ENCODE measurements around the gene HNF1B. TPM values are rescaled to one million over a fixed set of nuclear protein-coding genes. Genes with fewer than 3 reads are reported as not detected.
"Not testable (repeated sequence)": the region's sequence is repeated elsewhere in the genome, so short reads cannot be mapped to it uniquely, and the experiment has no call there.

The HNF1B gene
- total RNA-seq, 2 experiments from 2014 or later, result not detected

DNA sequence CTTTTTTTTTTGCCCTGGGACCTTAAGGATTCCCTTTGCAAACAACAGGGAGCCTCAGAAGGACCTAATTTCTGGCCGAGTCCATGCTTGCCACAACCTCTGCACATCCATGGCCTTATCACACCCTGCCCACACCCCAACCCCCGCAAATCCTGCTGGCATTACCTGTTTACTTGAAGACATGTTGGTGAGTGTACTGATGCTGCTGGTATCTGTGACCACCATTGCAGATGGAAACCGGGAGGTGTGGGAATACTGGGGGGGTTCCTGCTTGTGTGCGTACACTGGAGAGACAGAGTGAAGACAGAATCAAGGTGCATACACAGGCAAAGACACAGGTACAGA, 46.0 kb downstream of the HNF1B start:
- ChIA-PET CTCF (no interaction called here), POLR2A (no interaction called here)
- DNase-seq (no peak), ATAC-seq (no peak)
- no peaks in the 10 kb centered on the region for H3K9me3 Mint-ChIP-seq (ENCODE audit: insufficient read depth)
- H3K4me1 Mint-ChIP-seq (ENCODE audit: low read depth), result peaks cover 8% of the 10 kb centered on the region
- no peak overlapping the region for H3K27ac Mint-ChIP-seq
- no peaks in the 10 kb centered on the region for H3K36me3 Mint-ChIP-seq (ENCODE audit: low read depth)
- H3K27me3 Mint-ChIP-seq (ENCODE audit: low read depth), result peaks cover 14% of the 10 kb centered on the region
- no peak overlapping the region for H3K4me3 Mint-ChIP-seq

DNA sequence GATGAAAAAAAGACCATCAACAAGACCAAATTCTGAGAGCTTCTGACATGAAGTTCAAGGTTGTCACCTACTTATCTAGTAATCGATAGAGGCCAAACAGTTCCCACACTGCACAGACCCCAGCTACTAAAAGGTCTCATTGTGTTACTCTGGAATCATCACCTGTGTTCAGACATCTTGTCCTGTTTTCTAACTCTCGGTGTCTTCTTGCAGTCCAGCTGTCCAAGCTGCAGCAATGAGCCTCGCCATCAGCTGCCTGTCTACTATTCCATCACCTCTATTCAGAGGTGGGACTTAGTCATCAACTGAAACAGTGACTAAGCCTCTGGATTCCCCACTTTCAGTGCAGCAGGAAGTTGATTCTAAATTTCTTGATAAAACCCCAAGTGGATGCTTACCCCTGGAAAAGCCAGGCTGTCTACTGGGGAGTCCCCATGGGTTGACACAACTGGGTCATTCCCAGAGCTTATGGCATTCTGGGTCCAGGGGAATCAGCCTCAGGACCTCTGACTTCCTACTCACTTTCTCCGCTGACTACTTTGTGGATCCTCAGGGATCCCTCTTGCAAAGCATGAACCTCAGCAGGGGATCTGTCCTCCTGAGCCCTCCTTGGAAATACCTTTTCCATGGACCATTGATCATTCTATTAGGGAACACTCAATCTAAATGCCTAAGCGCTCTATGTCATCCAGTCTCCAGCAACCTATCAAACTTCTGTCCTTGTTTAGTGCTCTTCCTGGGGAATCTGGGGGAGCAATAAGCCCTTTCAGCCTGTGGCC, 46.5 kb downstream of the HNF1B start:
- Mint-ChIP-seq H3K4me1 (ENCODE audit: low read depth) (peaks cover 8% of the 10 kb centered on the region), H3K4me3 (no peak overlapping the region), H3K27me3 (ENCODE audit: low read depth) (peaks cover 11% of the 10 kb centered on the region), H3K9me3 (ENCODE audit: insufficient read depth) (no peaks in the 10 kb centered on the region), H3K36me3 (ENCODE audit: low read depth) (no peaks in the 10 kb centered on the region), H3K27ac (no peak overlapping the region)
- ChIA-PET CTCF (interaction anchor here (1.0 to 1.3 kb wide), 2 partner anchors 94 to 118 kb away, joined by 3 to 5 read pairs; no protein-coding TSS in a partner anchor), POLR2A (no interaction called here)
- ATAC-seq, result no peak
- DNase-seq, result no peak

DNA sequence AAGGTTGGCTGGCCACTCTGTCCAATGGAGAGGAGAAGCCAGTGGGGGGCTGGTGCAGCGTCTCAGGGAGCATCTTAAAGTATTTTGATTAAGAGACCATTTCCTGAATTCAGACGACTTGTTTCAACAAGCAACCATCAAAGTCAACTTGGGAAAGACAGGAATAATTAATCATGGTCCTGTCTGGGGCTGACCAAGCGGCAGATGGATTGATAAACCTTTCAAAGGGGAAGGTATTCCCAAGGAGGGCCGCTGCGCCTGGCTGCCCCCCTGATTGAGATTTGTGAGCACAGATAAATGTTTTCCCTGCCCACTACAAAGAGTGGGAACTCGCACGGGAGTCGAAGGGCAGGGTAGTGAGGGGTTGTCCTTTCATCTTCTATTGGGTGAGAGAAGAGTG, 47.5 kb downstream of the HNF1B start:
- CTCF ChIA-PET, result interaction anchor here (1.3 kb wide), 1 partner anchor 119 kb away, joined by 5 read pairs; no protein-coding TSS in a partner anchor
- Mint-ChIP-seq H3K36me3 (ENCODE audit: low read depth) (no peaks in the 10 kb centered on the region), H3K27me3 (ENCODE audit: low read depth) (peaks cover 5% of the 10 kb centered on the region), H3K4me3 (no peak overlapping the region), H3K27ac (no peak overlapping the region), H3K4me1 (ENCODE audit: low read depth) (peaks cover 8% of the 10 kb centered on the region), H3K9me3 (ENCODE audit: insufficient read depth) (no peaks in the 10 kb centered on the region)
- DNase-seq (no peak), ATAC-seq (no peak)
- POLR2A ChIA-PET, result interaction anchor here (0.6 kb wide), 1 partner anchor 28 kb away, joined by 3 read pairs; no protein-coding TSS in a partner anchor

GRCh38 chr17:37696366-37696765, 48.5 kb downstream of the HNF1B start:
- DNase-seq, result no peak
- Mint-ChIP-seq H3K4me1 (ENCODE audit: low read depth) (peaks cover 8% of the 10 kb centered on the region), H3K27ac (no peak overlapping the region), H3K36me3 (ENCODE audit: low read depth) (no peaks in the 10 kb centered on the region), H3K4me3 (no peak overlapping the region), H3K27me3 (ENCODE audit: low read depth) (peaks cover 5% of the 10 kb centered on the region), H3K9me3 (ENCODE audit: insufficient read depth) (no peaks in the 10 kb centered on the region)
- POLR2A ChIA-PET, result no interaction called here
- no peak for ATAC-seq
- CTCF ChIA-PET, result no interaction called here

DNA sequence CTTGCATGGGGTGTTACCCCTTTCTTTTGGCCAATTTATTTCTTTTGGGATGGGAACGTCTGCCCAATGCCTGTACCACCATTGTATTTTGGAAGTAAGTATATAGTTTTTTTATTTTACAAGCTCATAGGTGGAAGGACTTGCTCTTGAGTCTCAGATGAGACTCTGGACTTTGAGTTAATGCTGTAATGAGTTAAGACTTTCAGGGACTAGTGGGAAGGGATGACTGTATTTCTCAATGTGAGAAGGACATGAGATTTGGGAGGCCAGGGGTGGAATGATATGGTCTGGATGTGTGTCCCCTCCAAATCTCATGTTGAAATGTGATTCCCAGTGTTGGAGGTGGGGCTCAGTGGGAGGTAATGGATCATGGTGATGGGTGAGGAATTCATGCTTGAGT, 49.1 kb downstream of the HNF1B start:
- POLR2A ChIA-PET, result no interaction called here
- Mint-ChIP-seq H3K4me1 (ENCODE audit: low read depth) (peaks cover 8% of the 10 kb centered on the region), H3K27me3 (ENCODE audit: low read depth) (peaks cover 5% of the 10 kb centered on the region), H3K36me3 (ENCODE audit: low read depth) (no peaks in the 10 kb centered on the region), H3K9me3 (ENCODE audit: insufficient read depth) (no peaks in the 10 kb centered on the region), H3K27ac (no peak overlapping the region), H3K4me3 (no peak overlapping the region)
- CTCF ChIA-PET, result no interaction called here
- DNase-seq (no peak), ATAC-seq (no peak)

DNA sequence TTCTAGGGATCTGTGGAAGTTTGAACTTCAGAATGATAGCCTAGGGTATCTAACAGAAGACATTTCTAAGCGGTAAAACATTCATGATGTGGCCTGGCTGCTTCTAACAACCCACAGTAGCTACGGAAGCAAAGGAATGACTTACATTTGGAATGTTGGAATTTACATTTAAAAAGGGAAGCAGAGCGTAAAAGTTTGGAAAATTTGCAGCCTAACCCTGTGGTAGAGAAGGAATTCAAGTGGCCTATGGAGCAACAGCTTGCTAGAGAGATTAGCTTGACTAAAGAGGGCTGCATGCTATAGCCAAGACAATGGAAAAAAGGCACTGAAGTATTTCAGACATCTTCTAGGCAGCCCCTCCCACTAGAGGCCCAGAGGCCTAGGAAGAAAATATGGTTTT, 50.1 kb downstream of the HNF1B start:
- Mint-ChIP-seq H3K36me3 (ENCODE audit: low read depth) (no peaks in the 10 kb centered on the region), H3K27me3 (ENCODE audit: low read depth) (peaks cover 2% of the 10 kb centered on the region), H3K9me3 (ENCODE audit: insufficient read depth) (no peaks in the 10 kb centered on the region), H3K27ac (no peak overlapping the region), H3K4me1 (ENCODE audit: low read depth) (peaks cover 8% of the 10 kb centered on the region), H3K4me3 (no peak overlapping the region)
- CTCF ChIA-PET, result interaction anchor here (1.1 kb wide), 1 partner anchor 97 kb away, joined by 4 read pairs; no protein-coding TSS in a partner anchor
- DNase-seq (no peak), ATAC-seq (no peak)
- POLR2A ChIA-PET, result no interaction called here

DNA sequence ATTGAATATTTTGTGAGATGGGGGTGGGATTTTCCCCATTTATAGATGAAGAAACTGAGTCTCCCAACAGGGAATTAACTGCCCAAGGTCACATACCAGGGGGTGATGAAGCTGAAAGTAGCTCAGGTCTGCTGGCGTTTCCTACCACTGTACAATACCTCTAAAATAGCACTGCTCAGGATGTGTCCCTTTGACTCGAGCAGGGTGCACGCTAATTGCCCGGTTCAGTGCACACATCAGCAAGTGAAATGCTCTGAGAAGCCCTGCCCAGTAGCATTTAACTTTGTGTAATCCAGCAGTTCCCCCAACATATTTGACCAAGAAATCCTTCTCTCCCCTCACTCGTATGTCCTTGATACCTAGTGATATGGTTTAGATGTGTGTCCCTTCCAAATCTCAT, 51.5 kb downstream of the HNF1B start:
- H3K27ac Mint-ChIP-seq, result no peak overlapping the region
- no peaks in the 10 kb centered on the region for H3K36me3 Mint-ChIP-seq (ENCODE audit: low read depth)
- no peak for DNase-seq
- ATAC-seq, result no peak
- CTCF ChIA-PET, result interaction anchor here (0.7 kb wide), 1 partner anchor 77 kb away, joined by 3 read pairs; no protein-coding TSS in a partner anchor
- peaks cover 2% of the 10 kb centered on the region for H3K27me3 Mint-ChIP-seq (ENCODE audit: low read depth)
- no peaks in the 10 kb centered on the region for H3K9me3 Mint-ChIP-seq (ENCODE audit: insufficient read depth)
- POLR2A ChIA-PET, result no interaction called here
- H3K4me3 Mint-ChIP-seq, result no peak overlapping the region
- H3K4me1 Mint-ChIP-seq (ENCODE audit: low read depth), result peaks cover 1% of the 10 kb centered on the region

DNA sequence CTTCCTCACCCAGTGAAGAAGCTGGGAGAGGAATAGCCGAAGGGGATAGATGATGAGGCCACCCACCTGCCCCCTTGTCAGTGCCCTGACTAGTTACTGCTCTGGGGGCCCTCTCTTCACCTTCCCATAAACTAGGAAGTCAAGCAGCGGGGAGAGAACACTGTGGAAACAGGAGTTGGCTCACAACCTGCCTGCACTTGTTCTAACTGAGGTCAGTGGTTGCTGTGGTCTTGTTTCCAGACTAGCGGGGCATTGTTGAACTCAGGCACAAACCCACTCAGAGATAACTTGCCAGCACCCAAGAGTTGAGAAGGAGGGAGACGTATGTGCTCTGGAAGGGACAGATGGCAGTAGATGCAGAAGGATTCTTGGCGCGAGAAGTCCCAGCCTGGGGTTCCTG, 53.1 kb downstream of the HNF1B start:
- no peak overlapping the region for H3K27ac Mint-ChIP-seq
- no peaks in the 10 kb centered on the region for H3K4me1 Mint-ChIP-seq (ENCODE audit: low read depth)
- H3K27me3 Mint-ChIP-seq (ENCODE audit: low read depth), result peaks cover 2% of the 10 kb centered on the region
- H3K9me3 Mint-ChIP-seq (ENCODE audit: insufficient read depth), result no peaks in the 10 kb centered on the region
- ChIA-PET POLR2A (no interaction called here), CTCF (no interaction called here)
- no peaks in the 10 kb centered on the region for H3K36me3 Mint-ChIP-seq (ENCODE audit: low read depth)
- DNase-seq (no peak), ATAC-seq (peak; percentile 30)
- no peak overlapping the region for H3K4me3 Mint-ChIP-seq

DNA sequence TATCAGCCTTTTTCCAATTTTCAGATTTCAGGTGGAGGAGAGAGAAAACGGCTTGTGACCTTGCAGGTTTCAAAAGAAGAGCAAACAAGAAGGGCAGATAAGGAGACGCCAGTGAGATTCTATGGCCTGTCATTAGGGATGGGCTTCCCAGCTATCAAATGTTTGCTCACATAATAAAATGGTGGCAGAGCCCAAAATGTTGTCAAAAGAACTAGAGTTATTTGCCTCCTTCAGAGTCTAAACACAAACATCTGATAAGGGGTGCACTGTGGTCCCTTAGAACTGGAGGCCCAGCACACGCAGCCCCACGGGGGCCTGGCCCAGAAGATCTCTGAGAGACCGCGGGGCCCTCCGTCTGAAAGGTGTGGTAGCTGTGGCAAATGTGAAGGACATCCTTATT, 55.5 kb downstream of the HNF1B start:
- no peaks in the 10 kb centered on the region for H3K4me1 Mint-ChIP-seq (ENCODE audit: low read depth)
- DNase-seq (no peak), ATAC-seq (no peak)
- ChIA-PET CTCF (interaction anchor here (0.7 kb wide), 1 partner anchor 201 kb away, joined by 3 read pairs; no protein-coding TSS in a partner anchor), POLR2A (no interaction called here)
- H3K9me3 Mint-ChIP-seq (ENCODE audit: insufficient read depth), result no peaks in the 10 kb centered on the region
- H3K4me3 Mint-ChIP-seq, result no peak overlapping the region
- H3K36me3 Mint-ChIP-seq (ENCODE audit: low read depth), result no peaks in the 10 kb centered on the region
- H3K27me3 Mint-ChIP-seq (ENCODE audit: low read depth), result no peaks in the 10 kb centered on the region
- no peak overlapping the region for H3K27ac Mint-ChIP-seq

- ATAC-seq (peak; percentile 42), DNase-seq (no peak)
- Mint-ChIP-seq H3K4me3 (no peak overlapping the region), H3K36me3 (ENCODE audit: low read depth) (no peaks in the 10 kb centered on the region), H3K4me1 (ENCODE audit: low read depth) (peaks cover 11% of the 10 kb centered on the region), H3K27me3 (ENCODE audit: low read depth) (peaks cover 3% of the 10 kb centered on the region), H3K27ac (no peak overlapping the region), H3K9me3 (ENCODE audit: insufficient read depth) (no peaks in the 10 kb centered on the region)
- ChIA-PET CTCF (interaction anchor here (0.6 kb wide), 1 partner anchor 106 kb away, joined by 3 read pairs; no protein-coding TSS in a partner anchor), POLR2A (no interaction called here)
Observed at GRCh38 chr17:37683454-37683984, 61.3 kb downstream of the HNF1B start.

GRCh38 chr17:37682007-37682406, 62.9 kb downstream of the HNF1B start:
- CTCF ChIA-PET, result interaction anchor here (0.7 kb wide), 1 partner anchor 110 kb away, joined by 3 read pairs; no protein-coding TSS in a partner anchor

GRCh38 chr17:37679995-37680394, 64.9 kb downstream of the HNF1B start:
- H3K36me3 Mint-ChIP-seq (ENCODE audit: low read depth); CTCF ChIA-PET; ATAC-seq; H3K4me3 Mint-ChIP-seq; H3K27ac Mint-ChIP-seq; DNase-seq; H3K9me3 Mint-ChIP-seq (ENCODE audit: insufficient read depth): not testable (repeated sequence)
- peaks cover 15% of the 10 kb centered on the region for H3K4me1 Mint-ChIP-seq (ENCODE audit: low read depth)
- POLR2A ChIA-PET, result interaction anchor here (1.1 kb wide), 1 partner anchor 24 kb away, joined by 3 read pairs; no protein-coding TSS in a partner anchor
- peaks cover 16% of the 10 kb centered on the region for H3K27me3 Mint-ChIP-seq (ENCODE audit: low read depth)

More at GRCh38 chr17:37682007-37682406, 62.9 kb downstream of the HNF1B start:
- Mint-ChIP-seq H3K4me3 (no peak overlapping the region), H3K27ac (no peak overlapping the region), H3K27me3 (ENCODE audit: low read depth) (peaks cover 7% of the 10 kb centered on the region), H3K36me3 (ENCODE audit: low read depth) (no peaks in the 10 kb centered on the region), H3K9me3 (ENCODE audit: insufficient read depth) (no peaks in the 10 kb centered on the region), H3K4me1 (ENCODE audit: low read depth) (peaks cover 11% of the 10 kb centered on the region)
- DNase-seq (no peak), ATAC-seq (no peak)
- POLR2A ChIA-PET, result no interaction called here
